HEK293T (cell line): ENCODE data around the gene ZNF345.

Experiments used
- BHLHE40 ChIP-seq: fragments of 450-650 bp; IDR thresholded peaks from 2 replicates; pipeline ENCODE4 v1.6.1; 2016; ENCODE audit warnings: mild to moderate bottlenecking, moderate library complexity, borderline replicate concordance
- SUZ12 ChIP-seq: fragments of 450-650 bp; IDR thresholded peaks from 2 replicates; pipeline ENCODE4 v1.6.1; 2016; ENCODE audit warnings: mild to moderate bottlenecking

GRCh38 chr19:36894849-36895383, 44.2 kb downstream of the ZNF345 start:
- TF ChIP-seq SUZ12 (no peak), BHLHE40 (no peak)
